IMR-90 (cell line): ENCODE results near the gene GUCD1. TPM values are rescaled to one million over a fixed set of nuclear protein-coding genes. Genes with fewer than 3 reads are reported as not detected.
A peak's percentile ranks its signal among the peaks of the same experiment; 100 is the strongest.

Source experiments
- ATAC-seq: fragments of 200-7000 bp; cut with Tn5 transposase; 2 replicates; pipeline ENCODE4 v1.9.1; 2020; ENCODE audit warnings: low read depth, mild to moderate bottlenecking, moderate library complexity
- BruUV-seq: library from RNA; stranded (reverse); fragments of 400-500 nt; replicated peaks from 2 replicates; lab custom pipeline; 2021; lab: Mats Ljungman, UMichigan
- CTCF ChIA-PET: fragments of 300-600 bp; formaldehyde crosslinking; extraction: SDS; loops from one replicate; lab custom pipeline; 2021; ENCODE audit warnings: antibody characterized with exemption; lab: Yijun Ruan, JAX
- POLR2A ChIA-PET: fragments of 300-600 bp; sonication (Branson Sonifier 250); formaldehyde crosslinking; loops from one replicate; lab custom pipeline; 2022; ENCODE audit warnings: antibody characterized with exemption; ENCODE audit not compliant: unreplicated experiment; lab: Charles Lee
- DNase-seq: peaks from one replicate; pipeline ENCODE4 v3.0.0; 2013
- H2AFZ ChIP-seq: replicated peaks from 2 replicates; pipeline ENCODE3; 2013; ENCODE audit warnings: low read length, mild to moderate bottlenecking; ENCODE audit not compliant: poor library complexity
- H2AK5ac ChIP-seq: 2 replicates; pipeline ENCODE4 v1.6.1; 2013; ENCODE audit warnings: low read depth, low read length, inconsistent platforms
- H2AK9ac ChIP-seq: replicated peaks from 2 replicates; pipeline ENCODE3; 2013; ENCODE audit warnings: mild to moderate bottlenecking, low read depth, low read length, moderate library complexity; ENCODE audit not compliant: poor library complexity
- H2BK120ac ChIP-seq: 2 replicates; pipeline ENCODE4 v1.6.1; 2013; ENCODE audit warnings: low read depth, low read length, inconsistent platforms
- H2BK15ac ChIP-seq: 3 replicates; pipeline ENCODE4 v1.6.1; 2013; ENCODE audit warnings: low read depth, low read length, inconsistent platforms
- H2BK20ac ChIP-seq: 2 replicates; pipeline ENCODE4 v1.6.1; 2013; ENCODE audit warnings: low read depth, mild to moderate bottlenecking, inconsistent platforms, low read length, moderate library complexity
- H2BK5ac ChIP-seq: 2 replicates; pipeline ENCODE4 v1.6.1; 2013; ENCODE audit warnings: mild to moderate bottlenecking, low read depth, low read length, inconsistent platforms; ENCODE audit not compliant: poor library complexity, severe bottlenecking
- H3K14ac ChIP-seq: replicated peaks from 2 replicates; pipeline ENCODE4 v1.6.1; 2013; ENCODE audit warnings: low read depth, low read length, inconsistent platforms
- H3K18ac ChIP-seq: 2 replicates; pipeline ENCODE4 v1.6.1; 2013; ENCODE audit warnings: low read depth, low read length, control low read depth
- H3K23ac ChIP-seq: 2 replicates; pipeline ENCODE4 v1.6.1; 2013; ENCODE audit warnings: low read depth, low read length, inconsistent platforms
- H3K27ac ChIP-seq: 2 replicates; pipeline ENCODE4 v1.5.1; 2013; ENCODE audit warnings: mild to moderate bottlenecking, control low read depth, low read length; ENCODE audit not compliant: insufficient read depth
- H3K27me3 ChIP-seq: 2 replicates; pipeline ENCODE4 v1.6.1; 2013; ENCODE audit warnings: low read length; ENCODE audit not compliant: control insufficient read depth, insufficient read depth
- H3K36me3 ChIP-seq: 2 replicates; pipeline ENCODE4 v1.6.1; 2013; ENCODE audit warnings: low read length, mixed read lengths; ENCODE audit not compliant: control insufficient read depth, insufficient read depth
- H3K4ac ChIP-seq: 2 replicates; pipeline ENCODE4 v1.6.1; 2013; ENCODE audit warnings: low read depth, low read length, inconsistent platforms
- H3K4me1 ChIP-seq: 2 replicates; pipeline ENCODE4 v1.6.1; 2013; ENCODE audit warnings: low read length, mixed read lengths; ENCODE audit not compliant: control insufficient read depth, insufficient read depth
- H3K4me2 ChIP-seq: 2 replicates; pipeline ENCODE4 v1.6.1; 2013; ENCODE audit warnings: low read depth, mild to moderate bottlenecking, control low read depth, low read length, moderate library complexity
- H3K4me3 ChIP-seq: 2 replicates; pipeline ENCODE4 v1.5.1; 2013; ENCODE audit warnings: low read depth, mild to moderate bottlenecking, control low read depth, low read length, moderate library complexity; ENCODE audit not compliant: insufficient read depth
- H3K56ac ChIP-seq: 2 replicates; pipeline ENCODE4 v1.6.1; 2013; ENCODE audit warnings: low read length, inconsistent platforms; ENCODE audit not compliant: insufficient read depth; ENCODE audit errors: extremely low read depth
- H3K79me1 ChIP-seq, 2 experiments: 2 replicates each; pipeline ENCODE4 v1.6.1; 2013; ENCODE audit warnings: low read length in 2 of 2, inconsistent platforms in 1 of 2, low read depth in 1 of 2
- H3K9ac ChIP-seq: 2 replicates; pipeline ENCODE4 v1.6.1; 2013; ENCODE audit warnings: low read depth, low read length, control low read depth
- H3K9me1 ChIP-seq: 2 replicates; pipeline ENCODE4 v1.6.1; 2013; ENCODE audit warnings: low read length, inconsistent platforms; ENCODE audit not compliant: insufficient read depth
- H3K9me3 ChIP-seq: 2 replicates; pipeline ENCODE4 v1.6.1; 2013; ENCODE audit warnings: low read length; ENCODE audit not compliant: control insufficient read depth, insufficient read depth
- H4K20me1 ChIP-seq: 2 replicates; pipeline ENCODE4 v1.6.1; 2013; ENCODE audit warnings: low read length, inconsistent platforms; ENCODE audit not compliant: insufficient read depth
- H4K5ac ChIP-seq: 2 replicates; pipeline ENCODE4 v1.6.1; 2013; ENCODE audit warnings: mild to moderate bottlenecking, low read depth, low read length, control low read depth
- H4K8ac ChIP-seq, 2 experiments: 2 replicates each; pipeline ENCODE4 v1.6.1; 2013; ENCODE audit warnings: low read depth in 2 of 2, low read length in 2 of 2, control low read depth in 1 of 2, inconsistent platforms in 1 of 2
- H4K91ac ChIP-seq: 2 replicates; pipeline ENCODE4 v1.6.1; 2013; ENCODE audit warnings: low read depth, low read length, inconsistent platforms; ENCODE audit not compliant: insufficient read depth
- CEBPB ChIP-seq: IDR thresholded peaks from 2 replicates; pipeline ENCODE4 v1.6.1; 2012; ENCODE audit warnings: low read depth, low read length, improper control_type of control experiment
- MAZ ChIP-seq: IDR thresholded peaks from 2 replicates; pipeline ENCODE4 v1.6.1; 2012; ENCODE audit warnings: low read depth, mild to moderate bottlenecking, low read length, improper control_type of control experiment, moderate library complexity, borderline replicate concordance
- RAD21 ChIP-seq: IDR thresholded peaks from 2 replicates; pipeline ENCODE4 v1.6.1; 2012; ENCODE audit warnings: low read length, improper control_type of control experiment
- WGBS, 2 experiments: methylation state at CpG; one replicate each; pipeline versions ENCODE4 v1.1.5 to v1.1.7; 2013; ENCODE audit warnings: missing lambda C conversion rate in 2 of 2; ENCODE audit not compliant: insufficient read length in 1 of 2; ENCODE audit errors: extremely low coverage in 2 of 2; 5-methylcytosine and 5-hydroxymethylcytosine counted together
- dilution Hi-C: fragments of 300-500 bp; cut with HindIII; formaldehyde crosslinking; loops from one replicate; pipeline ENCODE4 v1.14.3; 2018; ENCODE audit warnings: low sequenced_read_pairs; ENCODE audit not compliant: unreplicated experiment
- in situ Hi-C: fragments of 300-500 bp; cut with MboI; formaldehyde crosslinking; loops from 3 replicates; pipeline ENCODE4 v1.14.3; 2019; ENCODE audit warnings: low sequenced_read_pairs, inconsistent platforms, mixed read lengths
- intact Hi-C: fragments of 100-400 bp; cut with micrococcal nuclease; formaldehyde crosslinking; loops from 2 replicates; pipeline ENCODE4 v1.10.0; 2022
- polyA plus RNA-seq, 3 experiments: library from polyadenylated mRNA; depleted of rRNA; stranded (reverse); fragments of >200 nt; gene quantifications; 2 replicates each; pipeline ENCODE4 v1.2.3, GENCODE V29; 2012; ENCODE audit warnings: low replicate concordance in 1 of 3
- total RNA-seq: library from RNA; depleted of rRNA; stranded (reverse); fragments of >200 nt; gene quantifications from 2 replicates; pipeline ENCODE4 v1.2.3, GENCODE V29; 2012
- TF ChIP-seq, protein P1 (sequence below): conservative IDR thresholded peaks from 2 replicates; pipeline ENCODE4 v1.5.1; 2012; ENCODE audit warnings: mild to moderate bottlenecking, low read depth, low read length, improper control_type of control experiment
- TF ChIP-seq, protein P2 (sequence below): fragments of 150-350 bp; IDR thresholded peaks from 2 replicates; pipeline ENCODE4 v1.6.1; 2017; ENCODE audit warnings: mild to moderate bottlenecking, antibody characterized with exemption, low read length, low read depth

GUCD1 gene
- total and polyA plus RNA-seq, 2 of the 4 experiments (the other 2 are of a cell fraction): 97.6 to 143 TPM

DNA sequence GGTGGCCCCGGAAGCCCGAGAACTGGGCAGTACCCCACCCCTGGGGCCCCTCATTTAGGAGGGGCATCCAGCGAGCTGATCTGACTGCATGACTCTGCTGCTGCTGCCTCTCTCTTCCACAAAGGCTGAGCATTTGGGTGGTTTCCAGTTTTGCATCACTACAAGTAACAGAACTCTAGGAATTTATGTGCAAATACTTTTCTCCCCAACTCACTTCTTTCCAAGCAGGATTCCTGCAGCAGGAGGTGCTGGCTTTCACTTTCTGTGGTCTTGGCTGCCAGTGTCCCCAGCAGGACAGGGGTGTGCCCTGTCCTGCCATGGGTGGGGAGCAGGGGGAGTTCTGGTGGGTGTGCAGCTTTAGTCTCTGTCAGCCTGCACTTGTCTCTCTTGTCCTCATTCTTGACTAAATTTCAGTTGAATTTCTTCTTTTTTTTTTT is 38.6 kb downstream of the GUCD1 start:
- Histone ChIP-seq H4K20me1 (no peaks in the 10 kb centered on the region), H2AK9ac (peak overlapping the region; percentile 85), H2BK20ac (peak overlapping the region; percentile 96; the same call in 1 of the 2 replicates), H3K27ac (peak overlapping the region; percentile 28; the same call in 1 of the 2 replicates), H2AFZ (peak overlapping the region; percentile 76), H3K4me2 (peak overlapping the region; percentile 41), H3K9ac (no peak overlapping the region), H3K9me3 (no peaks in the 10 kb centered on the region), H4K5ac (no peak overlapping the region), H2BK120ac (peak overlapping the region; percentile 95), H2BK15ac (no peak overlapping the region; the same call in 2 of the 3 replicates), H3K23ac (peak overlapping the region; percentile 77), H3K79me1 (no peaks in the 10 kb centered on the region), H4K91ac (no peak overlapping the region; the same call in 1 of the 2 replicates), H3K18ac (no peak overlapping the region), H2AK5ac (peak overlapping the region; percentile 87; the same call in 1 of the 2 replicates), H3K36me3 (no peaks in the 10 kb centered on the region), H3K4me3 (no peak overlapping the region), H4K8ac (peak overlapping the region; percentile 33 to 89; a peak in 2 of 4 replicates), H2BK5ac (no peak overlapping the region), H3K14ac (peak overlapping the region; percentile 89; the same call in 1 of the 2 replicates), H3K9me1 (no peaks in the 10 kb centered on the region), H3K4ac (peak overlapping the region; percentile 91; the same call in 1 of the 2 replicates), H3K56ac (no peak overlapping the region), H3K4me1 (peaks cover 4% of the 10 kb centered on the region), H3K27me3 (peaks cover 9% of the 10 kb centered on the region)
- ChIA-PET CTCF (interaction anchor here (0.6 to 1.1 kb wide), 3 partner anchors 92 to 326 kb away, joined by 3 to 4 read pairs (median 4); no protein-coding TSS in a partner anchor), POLR2A (no interaction called here)
- ATAC-seq (peak; percentile 94), DNase-seq (peak; percentile 93)
- intact Hi-C loops: no loop called here
- dilution Hi-C loops: no loop called here
- WGBS, 2 experiments: no CpG with 5 or more reads among the region's 3 CpGs
- TF ChIP-seq RAD21: peak; percentile 5; the same call in 1 of the 2 replicates
- TF ChIP-seq, protein P1, sequence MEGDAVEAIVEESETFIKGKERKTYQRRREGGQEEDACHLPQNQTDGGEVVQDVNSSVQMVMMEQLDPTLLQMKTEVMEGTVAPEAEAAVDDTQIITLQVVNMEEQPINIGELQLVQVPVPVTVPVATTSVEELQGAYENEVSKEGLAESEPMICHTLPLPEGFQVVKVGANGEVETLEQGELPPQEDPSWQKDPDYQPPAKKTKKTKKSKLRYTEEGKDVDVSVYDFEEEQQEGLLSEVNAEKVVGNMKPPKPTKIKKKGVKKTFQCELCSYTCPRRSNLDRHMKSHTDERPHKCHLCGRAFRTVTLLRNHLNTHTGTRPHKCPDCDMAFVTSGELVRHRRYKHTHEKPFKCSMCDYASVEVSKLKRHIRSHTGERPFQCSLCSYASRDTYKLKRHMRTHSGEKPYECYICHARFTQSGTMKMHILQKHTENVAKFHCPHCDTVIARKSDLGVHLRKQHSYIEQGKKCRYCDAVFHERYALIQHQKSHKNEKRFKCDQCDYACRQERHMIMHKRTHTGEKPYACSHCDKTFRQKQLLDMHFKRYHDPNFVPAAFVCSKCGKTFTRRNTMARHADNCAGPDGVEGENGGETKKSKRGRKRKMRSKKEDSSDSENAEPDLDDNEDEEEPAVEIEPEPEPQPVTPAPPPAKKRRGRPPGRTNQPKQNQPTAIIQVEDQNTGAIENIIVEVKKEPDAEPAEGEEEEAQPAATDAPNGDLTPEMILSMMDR: peak; percentile 13; the same call in 1 of the 2 replicates
- TF ChIP-seq CEBPB: peak; percentile 92
- TF ChIP-seq, protein P2, sequence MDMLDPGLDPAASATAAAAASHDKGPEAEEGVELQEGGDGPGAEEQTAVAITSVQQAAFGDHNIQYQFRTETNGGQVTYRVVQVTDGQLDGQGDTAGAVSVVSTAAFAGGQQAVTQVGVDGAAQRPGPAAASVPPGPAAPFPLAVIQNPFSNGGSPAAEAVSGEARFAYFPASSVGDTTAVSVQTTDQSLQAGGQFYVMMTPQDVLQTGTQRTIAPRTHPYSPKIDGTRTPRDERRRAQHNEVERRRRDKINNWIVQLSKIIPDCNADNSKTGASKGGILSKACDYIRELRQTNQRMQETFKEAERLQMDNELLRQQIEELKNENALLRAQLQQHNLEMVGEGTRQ: no peak
- peak; percentile 40; the same call in 1 of the 2 replicates for TF ChIP-seq MAZ
- in situ Hi-C loops: no loop called here
- BruUV-seq: no TSS peak
